Epithelial cell of alveolus of lung (primary cell): ENCODE data around the gene KLHDC8B. TPM values are rescaled to one million over a fixed set of nuclear protein-coding genes. Genes with fewer than 3 reads are reported as not detected.

Experiments
- total RNA-seq: library from RNA; depleted of rRNA; stranded (reverse); fragments of >200 nt; gene quantifications from 2 replicates; pipeline ENCODE4 v1.2.1, GENCODE V29; 2015

KLHDC8B gene
- 15.4 and 42.7 TPM in 2 replicates for total RNA-seq

DNA sequence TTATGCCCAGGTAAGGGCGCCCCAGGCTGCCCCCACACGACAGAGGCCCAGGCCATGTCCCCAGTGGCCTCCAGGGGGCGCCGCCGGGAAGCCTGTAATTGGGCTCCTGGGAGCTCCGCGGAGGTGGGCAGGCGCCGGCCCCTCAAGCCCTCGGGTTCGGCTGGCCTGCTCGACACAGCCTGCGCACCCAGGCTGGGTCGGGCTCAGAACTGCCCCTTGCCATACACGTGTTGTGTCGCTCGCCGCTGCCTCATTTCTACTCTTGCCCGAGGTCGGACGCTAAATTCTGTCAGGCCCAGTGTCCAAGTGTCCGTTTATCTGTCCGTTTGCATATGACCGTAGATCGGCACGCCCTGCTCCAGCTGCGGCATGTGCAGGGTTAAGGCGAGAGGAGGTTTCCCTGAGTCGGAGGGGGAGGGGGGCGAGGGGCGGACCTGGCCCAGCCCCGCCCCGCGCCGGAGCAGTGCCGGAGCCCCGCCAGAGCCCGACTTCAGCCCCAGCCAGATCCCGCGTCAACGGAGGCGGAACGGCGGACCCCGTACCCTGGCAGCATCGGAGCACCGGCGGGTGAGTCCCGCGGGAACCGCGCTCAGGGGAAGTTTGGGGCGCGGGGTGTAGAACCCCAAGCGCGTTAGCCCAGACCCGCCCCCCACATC lies at the start of gene KLHDC8B:
Gene KLHDC8B (plus strand): TSS at position 480 of the 656 bp plus-strand sequence. CDS start 1,172 bp downstream, outside the sequence.

GRCh38 chr3:49132437-49133225 lies 38.8 kb upstream of the KLHDC8B start, which contains the start of gene LAMB2:
LAMB2 (minus strand) TSS chr3:49133050; CDS start chr3:49132867, 183 bp downstream.

DNA sequence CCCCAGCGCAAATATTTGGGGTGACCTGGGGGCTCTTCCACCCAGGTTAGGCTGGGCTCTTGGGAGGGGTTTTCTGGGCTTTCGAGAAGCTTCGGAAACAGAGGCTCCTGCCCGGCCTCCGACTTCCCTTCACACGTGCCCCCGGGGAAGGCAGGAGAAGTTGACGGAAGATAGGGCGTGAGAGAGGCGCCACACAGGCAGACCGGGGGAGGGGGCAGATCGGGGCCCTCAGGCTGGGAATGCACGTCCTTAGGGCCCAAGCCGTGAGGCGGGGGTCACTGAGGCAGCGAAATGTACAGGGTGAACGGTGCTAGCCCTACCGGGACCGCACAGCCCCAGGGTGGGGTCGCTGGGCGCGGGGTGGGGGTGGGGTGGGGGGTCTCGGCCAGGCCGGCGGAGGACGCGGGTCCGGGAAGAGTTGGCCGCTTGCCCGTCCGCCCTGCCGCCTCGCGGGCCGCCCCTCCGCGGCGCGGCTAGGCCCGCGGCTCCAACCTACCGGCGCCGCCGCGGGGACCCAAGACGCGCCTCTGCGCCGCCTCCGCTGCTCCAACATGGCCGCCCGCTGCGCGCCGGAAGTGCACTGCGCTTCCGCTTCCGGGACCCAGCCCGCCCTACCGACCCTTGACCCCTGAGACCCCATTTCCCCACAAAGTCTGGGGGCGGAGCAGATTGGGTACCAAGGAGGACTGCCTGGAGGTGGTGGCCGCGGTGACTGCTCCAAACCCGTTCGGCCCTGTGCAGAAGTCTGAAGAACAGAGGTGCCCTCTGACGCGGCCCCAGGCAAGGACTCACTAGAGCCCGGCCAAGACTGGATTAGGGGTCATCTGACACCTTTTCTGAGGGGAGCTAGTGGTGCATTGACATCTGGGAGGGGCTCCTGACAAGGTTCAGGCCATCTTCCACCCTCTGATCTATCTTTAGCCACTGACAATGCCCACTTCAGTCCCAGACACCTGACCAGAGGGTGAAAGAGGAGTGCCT lies 5.3 kb upstream of the KLHDC8B start, which contains the start of gene CCDC71:
Gene CCDC71 (minus strand): TSS at position 561 of the 981 bp plus-strand sequence. CDS start 2,123 bp downstream, outside the sequence.

Other genes starting within 250 kb of the KLHDC8B start
- gene P4HTM, start 181.4 kb upstream of the KLHDC8B start, total RNA-seq, result 16.5 and 45.8 TPM in 2 replicates
- gene WDR6, start 164.2 kb upstream of the KLHDC8B start, total RNA-seq, result 59.0 and 86.9 TPM in 2 replicates
- 34.3 and 64.6 TPM in 2 replicates for gene DALRD3, start 153.0 kb upstream of the KLHDC8B start, total RNA-seq
- 111 and 275 TPM in 2 replicates for gene NDUFAF3, start 149.5 kb upstream of the KLHDC8B start, total RNA-seq
- gene IMPDH2, start 142.2 kb upstream of the KLHDC8B start, total RNA-seq, result 248 and 350 TPM in 2 replicates
- gene QRICH1, start 77.5 kb upstream of the KLHDC8B start, total RNA-seq, result 63.8 and 100 TPM in 2 replicates
- 316 and 341 TPM in 2 replicates for gene QARS1, start 66.8 kb upstream of the KLHDC8B start, total RNA-seq
- gene USP19, start 50.8 kb upstream of the KLHDC8B start, total RNA-seq, result 41.4 and 81.1 TPM in 2 replicates
- gene LAMB2, start 38.5 kb upstream of the KLHDC8B start, total RNA-seq, result 246 and 364 TPM in 2 replicates
- gene CCDC71, start 5.3 kb upstream of the KLHDC8B start, total RNA-seq, result 43.6 and 47.1 TPM in 2 replicates
- 1.5 and 1.7 TPM in 2 replicates for gene C3orf62, start 105.6 kb downstream of the KLHDC8B start, total RNA-seq
- gene USP4, start 168.5 kb downstream of the KLHDC8B start, total RNA-seq, result 15.2 and 17.6 TPM in 2 replicates
- 337 and 610 TPM in 2 replicates for gene GPX1, start 186.8 kb downstream of the KLHDC8B start, total RNA-seq
- 493 and 605 TPM in 2 replicates for gene RHOA, start 240.4 kb downstream of the KLHDC8B start, total RNA-seq
- 30.3 and 34.0 TPM in 2 replicates for gene TCTA, start 240.8 kb downstream of the KLHDC8B start, total RNA-seq